GM12874 (cell line): ENCODE results near the gene ODC1.

Source experiments
- CTCF ChIP-seq: IDR thresholded peaks from 2 replicates; pipeline ENCODE4 v1.5.1; 2011; ENCODE audit warnings: low read depth, mild to moderate bottlenecking, control low read depth, low read length, moderate library complexity; ENCODE audit not compliant: insufficient read depth

Gene ODC1

GRCh38 chr2:10413991-10414451 lies 34.1 kb downstream of the ODC1 start:
- no peak for TF ChIP-seq CTCF

- no peak for TF ChIP-seq CTCF
Observed at GRCh38 chr2:10413503-10413902, 34.6 kb downstream of the ODC1 start.

- no peak for TF ChIP-seq CTCF
Observed at GRCh38 chr2:10412380-10412779, 35.7 kb downstream of the ODC1 start.

GRCh38 chr2:10411557-10411956 lies 36.6 kb downstream of the ODC1 start:
- TF ChIP-seq CTCF: no peak

GRCh38 chr2:10410823-10411437 lies 37.2 kb downstream of the ODC1 start:
- TF ChIP-seq CTCF: no peak

- no peak for TF ChIP-seq CTCF
Observed at GRCh38 chr2:10410001-10410822, 37.9 kb downstream of the ODC1 start.

GRCh38 chr2:10408649-10409579 lies 39.2 kb downstream of the ODC1 start:
- peak; percentile 97 for TF ChIP-seq CTCF
